NCI-H748 treated with DMSO at 0.1 percent for 48 hours (cell line): Measurements from ENCODE around the gene PEAK3.

Experiments
- DNase-seq: peaks from one replicate; lab custom pipeline; 2025; lab: John Stamatoyannopoulos, UW

PEAK3 gene

DNA sequence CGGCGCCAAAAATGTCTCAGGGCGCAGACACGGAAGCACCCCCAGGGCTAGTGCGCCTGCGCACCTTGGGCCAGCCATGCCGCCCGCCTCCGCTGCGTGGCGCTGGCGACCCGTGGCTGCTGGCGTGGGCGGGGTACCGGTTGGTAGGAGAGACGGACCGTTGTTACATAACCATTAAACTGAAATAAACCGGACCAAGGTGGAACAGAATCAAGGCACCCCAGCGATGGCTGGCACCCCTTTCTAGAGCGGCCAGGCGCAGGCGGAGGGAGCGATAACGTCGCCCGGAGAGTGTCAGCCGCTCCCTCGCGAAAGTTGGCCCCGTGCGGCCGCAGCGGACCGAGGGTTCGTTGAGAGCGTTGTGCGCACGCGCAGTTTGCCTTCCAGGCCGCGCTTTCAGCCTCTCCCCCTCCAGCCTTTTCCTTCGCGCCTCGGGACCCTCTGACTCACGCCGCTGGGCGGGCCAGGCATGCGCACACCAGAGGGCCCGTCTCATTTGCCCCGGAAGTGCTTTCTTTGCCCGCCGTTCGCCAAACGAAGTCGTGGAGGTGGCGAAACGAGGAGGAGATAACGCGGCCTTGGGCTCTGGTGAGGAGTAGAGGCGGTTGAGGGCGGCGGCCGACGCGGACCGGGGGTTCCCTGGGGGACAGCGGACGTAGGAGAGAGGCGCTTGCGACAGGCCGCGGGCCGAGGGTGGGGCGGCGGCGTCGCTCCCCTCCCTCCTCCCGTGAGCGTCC is 45.5 kb downstream of the PEAK3 start, which contains the start of the genes PLEKHJ1 and SF3A2:
PLEKHJ1 (minus strand) TSS at position 16 of the 737 bp plus-strand sequence. CDS start 81 bp downstream, outside the sequence.
SF3A2 (plus strand) TSS at position 511 of the 737 bp plus-strand sequence. CDS start 6,595 bp downstream, outside the sequence.
- peak; percentile 89 for DNase-seq

GRCh38 chr19:2236064-2236313 is 46.0 kb downstream of the PEAK3 start:
- DNase-seq: no peak

DNA sequence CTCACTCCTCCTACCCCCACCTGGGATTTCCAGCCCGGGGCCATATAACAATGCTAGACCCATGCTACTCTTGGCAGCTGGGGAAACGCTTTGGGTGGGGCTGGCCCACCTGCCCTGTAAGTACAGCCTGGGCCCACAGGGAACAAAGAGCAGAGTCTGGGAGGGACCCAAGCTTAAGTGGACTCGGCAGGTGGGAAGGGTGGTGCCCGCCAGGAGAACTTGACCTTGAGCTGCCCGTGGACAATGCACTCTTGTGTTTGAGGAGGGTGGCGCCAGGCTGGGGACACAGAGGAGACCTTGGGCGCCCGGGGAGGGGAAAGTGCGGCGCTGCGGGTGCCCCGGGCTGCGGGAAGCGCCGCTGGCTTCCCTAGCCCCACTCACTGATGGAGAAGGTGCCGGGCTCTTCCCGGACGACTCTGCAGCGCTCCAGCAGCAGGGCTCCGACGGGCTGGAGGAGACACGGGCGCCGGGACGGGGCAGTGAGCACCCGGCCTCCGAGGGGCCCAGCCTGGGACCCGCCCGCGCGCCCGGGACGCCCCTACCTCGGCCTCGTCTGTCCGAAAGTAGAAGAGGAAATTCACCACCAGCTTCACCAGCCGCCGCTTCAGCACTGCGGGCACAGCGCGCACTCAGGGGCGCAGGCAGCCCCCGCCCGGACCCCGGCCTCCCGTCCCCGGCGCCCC is 46.5 kb downstream of the PEAK3 start:
- DNase-seq: peak; percentile 27

DNA sequence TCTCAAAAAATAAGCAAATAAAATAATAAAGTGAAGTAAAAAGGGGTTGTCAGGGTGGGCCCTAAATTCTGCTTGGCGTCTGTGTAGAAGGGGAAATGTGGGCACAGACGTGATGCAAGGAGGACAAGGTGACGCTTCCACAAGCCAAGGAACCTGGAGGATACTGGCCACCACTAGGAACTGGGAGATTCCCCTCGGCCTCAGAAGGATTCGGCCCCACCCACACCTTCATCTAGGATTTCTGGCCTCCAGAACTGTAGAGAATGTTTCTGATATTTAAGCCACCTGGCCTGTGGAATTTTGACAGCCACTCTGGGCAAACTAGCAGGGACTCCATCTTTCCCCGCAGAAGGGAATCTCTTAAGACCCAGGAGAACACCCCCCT is 47.0 kb downstream of the PEAK3 start:
- no peak for DNase-seq

- DNase-seq: no peak
These were observed 48.2 kb downstream of the PEAK3 start for GRCh38 chr19:2233601-2234280.

- no peak for DNase-seq
These were observed 49.5 kb downstream of the PEAK3 start for GRCh38 chr19:2232286-2233151.

DNA sequence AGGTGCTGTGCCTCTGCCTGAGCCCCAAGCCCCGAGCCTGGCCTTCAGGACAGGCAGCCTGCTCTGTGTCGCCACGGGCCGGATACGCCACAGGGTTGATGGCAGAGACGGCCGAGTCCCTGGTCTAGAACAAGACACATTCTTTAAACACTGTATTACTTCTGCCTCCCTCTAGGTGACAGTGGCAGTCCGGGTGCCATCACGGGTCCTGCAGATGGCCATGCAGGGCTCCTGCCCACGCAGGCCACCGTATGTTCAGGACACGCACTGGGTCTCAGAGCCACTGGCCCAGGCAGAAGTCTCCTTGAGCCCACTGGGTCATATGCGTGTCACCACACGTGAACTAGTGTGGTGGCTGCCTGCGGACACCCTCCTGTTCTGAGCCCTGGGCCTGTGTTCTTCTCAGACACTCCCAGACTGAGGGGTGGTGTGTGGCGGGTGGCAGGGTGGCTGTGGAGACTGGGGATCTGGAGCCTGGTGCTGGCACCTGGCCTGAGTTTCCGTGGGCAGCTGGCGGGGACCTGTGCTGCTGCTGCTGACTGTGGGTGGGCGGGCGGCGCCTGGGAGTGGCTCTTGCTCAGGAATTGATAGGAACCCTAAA is 50.3 kb downstream of the PEAK3 start:
- DNase-seq: no peak

DNA sequence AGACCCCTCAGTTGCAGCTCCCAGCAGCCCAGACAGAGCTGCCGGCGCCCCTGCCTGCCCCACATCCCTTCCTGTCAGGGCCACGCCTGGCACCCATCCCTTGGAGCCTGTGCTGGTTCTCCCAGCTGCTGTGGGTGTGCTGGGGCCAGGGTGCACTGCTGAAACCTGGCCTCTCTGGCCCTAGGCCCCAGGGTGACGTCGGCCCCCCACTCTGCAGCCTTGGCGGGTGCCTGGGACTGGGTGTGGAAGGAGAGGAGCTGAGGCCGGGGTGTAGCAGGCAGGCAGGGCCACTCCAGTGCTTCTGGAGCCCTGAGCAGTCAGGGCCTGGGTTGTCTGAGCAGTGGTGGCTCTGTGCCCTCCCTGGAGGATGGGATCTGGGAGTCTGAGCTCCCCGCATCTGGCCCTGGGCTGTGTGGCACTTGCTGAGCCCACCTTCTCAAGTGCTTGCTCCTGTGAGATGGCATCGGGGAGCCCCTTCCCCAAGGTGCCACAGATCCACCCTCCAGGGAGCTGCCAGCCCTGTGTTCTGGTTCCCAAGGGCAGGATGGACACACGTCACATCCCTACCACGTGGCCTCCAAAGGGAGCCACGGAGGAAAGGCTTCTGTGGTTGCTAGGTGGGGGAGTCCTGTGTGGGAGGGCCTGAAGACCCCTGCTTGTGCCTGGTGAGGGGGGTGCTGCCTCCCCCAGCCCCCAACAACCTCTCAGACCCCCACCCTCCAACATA is 51.0 kb downstream of the PEAK3 start:
- DNase-seq: no peak

GRCh38 chr19:2230033-2230531 is 51.9 kb downstream of the PEAK3 start:
- DNase-seq: no peak

DNA sequence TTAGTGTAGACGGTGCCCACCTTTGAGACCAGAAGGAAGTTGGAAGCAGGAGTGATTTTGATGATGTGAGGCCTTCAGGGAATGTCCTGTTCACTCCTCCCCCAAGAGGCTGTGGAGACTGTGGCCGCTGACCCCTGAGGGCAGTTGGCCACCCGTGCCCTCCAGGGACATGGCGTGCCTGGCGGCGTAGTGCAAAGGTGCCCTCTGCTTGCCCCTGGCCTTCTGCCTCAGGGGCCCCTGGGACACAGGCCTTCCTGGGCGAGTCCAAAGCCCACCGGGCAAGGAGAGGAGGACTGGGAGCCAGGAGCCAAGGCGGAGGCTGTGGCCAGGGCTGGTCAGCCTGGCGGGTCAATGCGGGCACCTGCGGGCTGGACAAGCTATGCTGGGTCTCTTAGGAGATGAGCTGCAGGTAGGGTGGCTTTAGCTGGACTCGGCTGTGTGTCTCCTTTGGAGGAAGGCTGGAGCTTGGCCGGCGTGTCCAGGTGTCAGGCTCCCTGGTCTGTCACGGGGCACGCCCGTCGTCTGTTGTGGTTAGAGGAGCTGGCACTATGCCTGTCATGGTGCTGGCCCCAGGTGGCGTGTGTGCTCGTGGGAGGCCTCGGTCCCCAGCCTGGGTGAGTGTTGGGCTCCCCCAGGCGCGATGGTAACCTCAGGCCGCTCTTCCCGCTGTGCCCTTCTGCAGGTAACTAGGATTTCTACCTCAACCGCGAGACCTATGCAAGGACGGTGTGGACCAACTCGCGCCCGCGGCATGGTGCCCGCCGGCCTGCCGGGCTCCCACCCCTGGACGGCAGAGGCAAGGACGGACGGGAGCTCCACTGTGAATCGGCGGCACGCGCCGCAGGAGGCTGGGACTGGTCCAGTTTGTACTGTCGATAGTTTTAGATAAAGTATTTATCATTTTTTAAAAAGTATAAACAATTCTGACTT is 52.6 kb downstream of the PEAK3 start:
- no peak for DNase-seq

- no peak for DNase-seq
These were observed 53.6 kb downstream of the PEAK3 start for GRCh38 chr19:2228157-2229030.

- no peak for DNase-seq
These were observed 54.4 kb downstream of the PEAK3 start for GRCh38 chr19:2227415-2228156.

DNA sequence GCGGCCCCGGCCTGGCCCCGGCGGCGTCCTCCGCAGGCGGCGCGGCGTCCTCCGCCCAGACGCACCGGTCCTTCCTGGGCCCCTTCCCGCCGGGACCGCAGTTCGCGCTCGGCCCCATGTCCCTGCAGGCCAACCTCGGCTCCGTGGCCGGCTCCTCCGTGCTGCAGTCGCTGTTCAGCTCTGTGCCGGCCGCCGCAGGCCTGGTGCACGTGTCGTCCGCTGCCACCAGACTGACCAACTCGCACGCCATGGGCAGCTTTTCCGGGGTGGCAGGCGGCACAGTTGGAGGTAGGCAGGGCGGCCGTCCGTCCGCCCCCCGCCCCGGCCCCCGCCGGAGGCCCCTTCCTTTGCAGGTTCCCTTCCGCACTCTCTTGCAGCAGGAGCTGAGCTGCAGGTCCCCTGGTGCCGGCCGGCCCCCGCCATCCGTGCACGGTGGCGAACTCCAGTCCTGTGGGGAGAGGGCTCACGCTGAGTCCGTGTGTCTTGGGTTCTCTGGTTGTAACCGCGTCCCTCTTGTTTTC is 55.1 kb downstream of the PEAK3 start:
- DNase-seq: no peak

DNA sequence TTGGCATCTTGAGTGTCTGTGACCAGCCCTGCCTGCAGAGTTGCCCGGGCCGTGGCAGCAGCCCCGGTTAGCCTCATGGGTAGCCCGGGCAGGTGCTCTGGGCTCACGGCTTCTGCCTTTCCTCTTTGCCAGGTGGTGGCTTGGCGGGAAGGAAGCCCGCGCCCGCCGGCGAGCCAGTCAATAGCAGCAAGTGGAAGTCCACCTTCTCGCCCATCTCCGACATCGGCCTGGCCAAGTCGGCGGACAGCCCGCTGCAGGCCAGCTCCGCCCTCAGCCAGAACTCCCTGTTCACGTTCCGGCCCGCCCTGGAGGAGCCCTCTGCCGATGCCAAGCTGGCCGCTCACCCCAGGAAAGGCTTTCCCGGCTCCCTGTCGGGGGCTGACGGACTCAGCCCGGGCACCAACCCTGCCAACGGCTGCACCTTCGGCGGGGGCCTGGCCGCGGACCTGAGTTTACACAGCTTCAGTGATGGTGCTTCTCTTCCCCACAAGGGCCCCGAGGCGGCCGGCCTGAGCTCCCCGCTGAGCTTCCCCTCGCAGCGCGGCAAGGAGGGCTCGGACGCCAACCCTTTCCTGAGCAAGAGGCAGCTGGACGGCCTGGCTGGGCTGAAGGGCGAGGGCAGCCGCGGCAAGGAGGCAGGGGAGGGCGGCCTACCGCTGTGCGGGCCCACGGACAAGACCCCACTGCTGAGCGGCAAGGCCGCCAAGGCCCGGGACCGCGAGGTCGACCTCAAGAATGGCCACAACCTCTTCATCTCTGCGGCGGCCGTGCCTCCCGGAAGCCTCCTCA is 55.7 kb downstream of the PEAK3 start:
- no peak for DNase-seq

DNA sequence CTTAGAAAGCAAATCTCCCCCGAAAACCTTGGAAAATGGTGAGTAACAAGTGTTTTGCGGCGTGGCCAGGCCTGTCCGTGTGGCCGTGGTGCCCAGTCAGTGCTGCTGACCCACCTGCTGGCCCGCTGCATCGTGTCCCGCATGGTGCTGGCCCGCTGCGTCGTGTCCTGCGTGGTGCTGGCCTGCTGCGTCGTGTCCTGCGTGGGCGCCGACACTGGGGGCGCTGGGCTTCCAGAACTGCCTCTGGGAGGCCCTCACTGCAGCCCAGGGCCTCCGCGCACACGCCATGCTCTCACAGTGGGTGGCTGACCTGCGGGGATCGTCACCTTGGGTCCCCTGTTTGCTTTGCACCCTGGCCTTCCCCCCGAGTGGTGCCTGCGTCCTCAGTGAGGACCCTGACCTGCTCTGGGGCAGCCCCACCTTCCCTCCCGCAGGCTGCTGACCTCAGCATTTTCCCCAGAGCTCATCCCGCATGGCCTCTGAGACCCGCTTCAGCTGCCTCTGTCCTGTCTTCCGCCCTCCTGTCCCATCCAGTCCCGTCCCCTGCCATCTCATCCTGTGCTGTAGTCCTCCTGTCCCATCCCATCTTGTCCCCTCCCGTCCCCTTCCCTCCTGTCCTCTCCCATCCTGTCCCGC is 56.4 kb downstream of the PEAK3 start:
- no peak for DNase-seq

- no peak for DNase-seq
These were observed 57.1 kb downstream of the PEAK3 start for GRCh38 chr19:2224754-2225349.
